Fibroblast of lung (primary cell): ENCODE measurements around the gene HPX. TPM values are rescaled to one million over a fixed set of nuclear protein-coding genes. Genes with fewer than 3 reads are reported as not detected.

Experiments used
- DNase-seq, 2 donors: peaks; one replicate each; pipeline versions ENCODE4 v3.0.0 to v3.0.0-alpha.2; 2010; ENCODE audit warnings: low read depth in 2 of 2
- H2AFZ ChIP-seq: 2 replicates; pipeline ENCODE4 v1.5.1; 2012; ENCODE audit warnings: low read length, control low read depth, inconsistent platforms
- H3K27ac ChIP-seq: 2 replicates; pipeline ENCODE4 v1.5.1; 2011; ENCODE audit warnings: low read length, control low read depth; ENCODE audit not compliant: insufficient read depth
- H3K27me3 ChIP-seq: 2 replicates; pipeline ENCODE4 v1.5.1; 2011; ENCODE audit warnings: mild to moderate bottlenecking, low read length; ENCODE audit not compliant: control insufficient read depth, insufficient read depth
- H3K36me3 ChIP-seq: 2 replicates; pipeline ENCODE4 v1.5.1; 2011; ENCODE audit warnings: low read length; ENCODE audit not compliant: control insufficient read depth, insufficient read depth
- H3K4me1 ChIP-seq: 2 replicates; pipeline ENCODE4 v1.5.1; 2011; ENCODE audit warnings: low read length; ENCODE audit not compliant: control insufficient read depth, insufficient read depth; ENCODE audit errors: extremely low read depth
- H3K4me2 ChIP-seq: 2 replicates; pipeline ENCODE4 v1.5.1; 2011; ENCODE audit warnings: low read length, control low read depth; ENCODE audit not compliant: insufficient read depth; ENCODE audit errors: extremely low read depth
- H3K4me3 ChIP-seq, 4 experiments: fragments of 200-600 bp in 1 of 4; sonication (generic) in 1 of 4; replicated peaks in 1 of 4; 2 replicates each; pipeline ENCODE4 v1.5.1; 2011 to 2016; ENCODE audit warnings: low read length in 4 of 4, low read depth in 3 of 4, mild to moderate bottlenecking in 3 of 4, control low read depth in 2 of 4, inconsistent platforms in 1 of 4, mixed read lengths in 1 of 4; ENCODE audit not compliant: insufficient read depth in 1 of 4; ENCODE audit errors: control extremely low read depth in 1 of 4
- H3K79me2 ChIP-seq: 2 replicates; pipeline ENCODE4 v1.5.1; 2012; ENCODE audit warnings: mild to moderate bottlenecking, low read length, inconsistent platforms; ENCODE audit not compliant: control insufficient read depth, insufficient read depth
- H3K9ac ChIP-seq: 2 replicates; pipeline ENCODE4 v1.5.1; 2011; ENCODE audit warnings: mild to moderate bottlenecking, low read length, control low read depth; ENCODE audit not compliant: insufficient read depth
- H3K9me3 ChIP-seq: 2 replicates; pipeline ENCODE4 v1.5.1; 2012; ENCODE audit warnings: low read depth, low read length; ENCODE audit not compliant: control insufficient read depth, insufficient read depth
- H4K20me1 ChIP-seq: 2 replicates; pipeline ENCODE4 v1.5.1; 2011; ENCODE audit warnings: low read length; ENCODE audit not compliant: control insufficient read depth, insufficient read depth; ENCODE audit errors: extremely low read depth
- CTCF ChIP-seq, 2 donors: IDR thresholded peaks in 1 of 2; conservative IDR thresholded peaks in 1 of 2; 1 replicate in 1 of 2; 2 replicates in 1 of 2; pipeline ENCODE4 v1.5.1; 2011 to 2012; ENCODE audit warnings: low read length in 2 of 2, control low read depth in 1 of 2, inconsistent platforms in 1 of 2, low read depth in 1 of 2, mild to moderate bottlenecking in 1 of 2
- EZH2 ChIP-seq: IDR thresholded peaks from 2 replicates; pipeline ENCODE4 v1.5.1; 2012; ENCODE audit warnings: low read length, control low read depth, mild to moderate bottlenecking; ENCODE audit errors: missing control alignments
- polyA plus RNA-seq, 2 donors: library from polyadenylated mRNA; depleted of rRNA in 1 of 2; stranded (reverse) in 1 of 2; unstranded in 1 of 2; fragments of >200 nt; gene quantifications; 2 replicates each; pipeline ENCODE4 v1.2.1, GENCODE V29; 2011 to 2012; ENCODE audit warnings: missing spikeins in 1 of 2
- total RNA-seq: library from RNA; depleted of rRNA; stranded (reverse); fragments of >200 nt; gene quantifications from 2 replicates; pipeline ENCODE4 v1.2.1, GENCODE V29; 2014

Gene HPX
- total and polyA plus RNA-seq, 2 donors (not counting 1 experiment from before 2014, with no cell fraction given): 0.18 to 0.83 TPM

GRCh38 chr11:6433998-6434660 lies 6.7 kb downstream of the HPX start:
- no peaks in the 10 kb centered on the region for H4K20me1 ChIP-seq
- H2AFZ ChIP-seq: no peak overlapping the region
- no peak for DNase-seq
- no peak overlapping the region for H3K27ac ChIP-seq
- no peak for TF ChIP-seq CTCF (conservative IDR thresholded peaks at IDR 0.05 in 1 of 2, IDR thresholded peaks at IDR 0.05 in 1 of 2; ENCODE audit: low read depth in 1 of 2, low read length in 2 of 2)
- TF ChIP-seq EZH2: no peak
- no peaks in the 10 kb centered on the region for H3K9me3 ChIP-seq
- H3K4me2 ChIP-seq: no peak overlapping the region
- H3K79me2 ChIP-seq: no peaks in the 10 kb centered on the region
- no peaks in the 10 kb centered on the region for H3K4me1 ChIP-seq
- no peak overlapping the region for H3K4me3 ChIP-seq
- H3K9ac ChIP-seq: no peak overlapping the region
- H3K36me3 ChIP-seq: no peaks in the 10 kb centered on the region
- H3K27me3 ChIP-seq: no peaks in the 10 kb centered on the region

GRCh38 chr11:6431861-6432260 lies 8.9 kb downstream of the HPX start:
- no peak overlapping the region for H3K4me2 ChIP-seq
- no peaks in the 10 kb centered on the region for H3K27me3 ChIP-seq
- H3K27ac ChIP-seq: no peak overlapping the region
- H4K20me1 ChIP-seq: no peaks in the 10 kb centered on the region
- no peaks in the 10 kb centered on the region for H3K36me3 ChIP-seq
- H3K4me3 ChIP-seq: no peak overlapping the region
- H3K79me2 ChIP-seq: no peaks in the 10 kb centered on the region
- no peaks in the 10 kb centered on the region for H3K9me3 ChIP-seq
- H3K4me1 ChIP-seq: no peaks in the 10 kb centered on the region
- H2AFZ ChIP-seq: no peak overlapping the region
- DNase-seq: peak in 1 of 2 donors; percentile 79
- no peak overlapping the region for H3K9ac ChIP-seq
- TF ChIP-seq CTCF (conservative IDR thresholded peaks at IDR 0.05 in 1 of 2, IDR thresholded peaks at IDR 0.05 in 1 of 2; ENCODE audit: low read depth in 1 of 2, low read length in 2 of 2) (no peak), EZH2 (no peak)

GRCh38 chr11:6427516-6427915 lies 13.3 kb downstream of the HPX start:
- Histone ChIP-seq H3K79me2 (no peaks in the 10 kb centered on the region), H3K4me3 (no peak overlapping the region), H4K20me1 (no peaks in the 10 kb centered on the region), H3K27me3 (no peaks in the 10 kb centered on the region), H3K36me3 (no peaks in the 10 kb centered on the region), H3K9ac (no peak overlapping the region), H3K9me3 (no peaks in the 10 kb centered on the region), H2AFZ (no peak overlapping the region), H3K27ac (no peak overlapping the region), H3K4me1 (no peaks in the 10 kb centered on the region), H3K4me2 (no peak overlapping the region)
- no peak for TF ChIP-seq EZH2
- TF ChIP-seq CTCF (conservative IDR thresholded peaks at IDR 0.05 in 1 of 2, IDR thresholded peaks at IDR 0.05 in 1 of 2; ENCODE audit: low read depth in 1 of 2, low read length in 2 of 2): no peak
- DNase-seq: no peak
